HG02970 (cell line): Measurements from ENCODE around the gene SART1.

Experiments
- ATAC-seq: cut with Tn5 transposase; IDR thresholded peaks from one replicate; pipeline ENCODE4 v1.9.1; 2021; ENCODE audit warnings: mild to moderate bottlenecking, moderate library complexity, moderate number of reproducible peaks; ENCODE audit not compliant: unreplicated experiment, low FRiP score

Gene SART1

GRCh38 chr11:65962141-65962564 lies 619 bp downstream of the SART1 start:
- ATAC-seq, result no peak

GRCh38 chr11:65964906-65965305 lies 3.4 kb downstream of the SART1 start:
- no peak for ATAC-seq

GRCh38 chr11:65965986-65966762 lies 4.6 kb downstream of the SART1 start:
- no peak for ATAC-seq

- no peak for ATAC-seq
Observed at GRCh38 chr11:65967329-65967934, 5.9 kb downstream of the SART1 start.

- ATAC-seq, result no peak
Observed at GRCh38 chr11:65968600-65969482, 7.3 kb downstream of the SART1 start.

GRCh38 chr11:65972116-65972515 lies 10.6 kb downstream of the SART1 start:
- no peak for ATAC-seq

GRCh38 chr11:65973439-65974110 lies 12.0 kb downstream of the SART1 start:
- ATAC-seq, result no peak

- ATAC-seq, result no peak
Observed at GRCh38 chr11:65975771-65976170, 14.2 kb downstream of the SART1 start.

GRCh38 chr11:65976216-65977176 lies 15.0 kb downstream of the SART1 start:
- no peak for ATAC-seq

- ATAC-seq, result no peak
Observed at GRCh38 chr11:65977621-65978390, 16.3 kb downstream of the SART1 start.

- no peak for ATAC-seq
Observed at GRCh38 chr11:65978391-65979238, 17.1 kb downstream of the SART1 start.

- no peak for ATAC-seq
Observed at GRCh38 chr11:65979261-65979759, 17.8 kb downstream of the SART1 start.

GRCh38 chr11:65981101-65981740 lies 19.7 kb downstream of the SART1 start:
- no peak for ATAC-seq

- no peak for ATAC-seq
Observed at GRCh38 chr11:65981972-65982823, 20.7 kb downstream of the SART1 start.

GRCh38 chr11:65982824-65983588 lies 21.5 kb downstream of the SART1 start:
- no peak for ATAC-seq

- ATAC-seq, result no peak
Observed at GRCh38 chr11:65983589-65983987, 22.1 kb downstream of the SART1 start.
